Osteoblast (primary cell): ENCODE data around the gene JAZF1. TPM values are rescaled to one million over a fixed set of nuclear protein-coding genes. Genes with fewer than 3 reads are reported as not detected.
A peak's percentile ranks its signal among the peaks of the same experiment; 100 is the strongest.

Experiments used
- DNase-seq: peaks from one replicate; pipeline ENCODE4 v3.0.0; 2011; ENCODE audit warnings: low spot score, mixed read lengths; ENCODE audit not compliant: insufficient read length; ENCODE audit errors: missing footprints
- H2AFZ ChIP-seq: 2 replicates; pipeline ENCODE4 v1.6.0; 2011; ENCODE audit warnings: mild to moderate bottlenecking, low read length
- H3K27ac ChIP-seq: 2 replicates; pipeline ENCODE4 v1.5.1; 2011; ENCODE audit warnings: mild to moderate bottlenecking, low read depth, low read length, moderate library complexity
- H3K27me3 ChIP-seq: 2 replicates; pipeline ENCODE4 v1.6.0; 2012; ENCODE audit warnings: mild to moderate bottlenecking, control low read depth, inconsistent platforms, low read length, moderate library complexity; ENCODE audit not compliant: insufficient read depth
- H3K36me3 ChIP-seq: 2 replicates; pipeline ENCODE4 v1.5.1; 2011; ENCODE audit warnings: mild to moderate bottlenecking, low read length, control low read depth, moderate library complexity; ENCODE audit not compliant: insufficient read depth
- H3K4me1 ChIP-seq: 2 replicates; pipeline ENCODE4 v1.5.1; 2011; ENCODE audit warnings: mild to moderate bottlenecking, low read length, control low read depth, moderate library complexity; ENCODE audit not compliant: insufficient read depth
- H3K4me2 ChIP-seq: 2 replicates; pipeline ENCODE4 v1.6.0; 2011; ENCODE audit warnings: mild to moderate bottlenecking, low read length; ENCODE audit not compliant: insufficient read depth
- H3K4me3 ChIP-seq: fragments of 200-600 bp; sonication (generic); 3 replicates; pipeline ENCODE4 v1.5.1; 2012; ENCODE audit warnings: mild to moderate bottlenecking, low read length, inconsistent platforms; ENCODE audit not compliant: insufficient read depth
- H3K79me2 ChIP-seq: 2 replicates; pipeline ENCODE4 v1.6.0; 2012; ENCODE audit warnings: mild to moderate bottlenecking, low read length, control low read depth, inconsistent platforms; ENCODE audit not compliant: insufficient read depth
- H3K9me3 ChIP-seq: 2 replicates; pipeline ENCODE4 v1.5.1; 2011; ENCODE audit warnings: low read depth, low read length, control low read depth
- H4K20me1 ChIP-seq: 2 replicates; pipeline ENCODE4 v1.6.0; 2012; ENCODE audit warnings: mild to moderate bottlenecking, low read length, control low read depth; ENCODE audit not compliant: insufficient read depth
- CTCF ChIP-seq: IDR thresholded peaks from 2 replicates; pipeline ENCODE4 v1.5.1; 2011; ENCODE audit warnings: mild to moderate bottlenecking, low read depth, low read length, moderate library complexity; ENCODE audit errors: extremely low read depth
- total RNA-seq: library from RNA; depleted of rRNA; stranded (reverse); fragments of >200 nt; gene quantifications from 2 replicates; pipeline ENCODE4 v1.2.3, GENCODE V29; 2012

Gene JAZF1
- total RNA-seq, 1 donor: 15.9 TPM

DNA sequence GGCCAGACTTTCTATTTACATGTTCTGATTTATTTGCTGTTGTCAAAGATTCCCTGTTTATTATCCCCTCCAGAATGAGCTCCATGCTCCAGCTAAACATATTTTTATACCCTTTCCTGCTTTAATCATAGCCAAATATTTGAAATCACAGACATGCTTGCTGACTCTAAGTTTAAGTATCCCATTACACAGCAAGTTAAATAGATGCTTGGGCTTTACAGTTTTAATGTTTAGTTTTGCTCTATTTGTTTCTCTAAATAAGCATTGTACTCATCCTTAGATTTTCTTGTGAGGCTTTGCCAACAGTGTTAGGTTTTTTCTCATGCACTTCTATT, 243.9 kb downstream of the JAZF1 start:
- no peak overlapping the region for H2AFZ ChIP-seq
- peaks cover 7% of the 10 kb centered on the region for H3K4me1 ChIP-seq
- TF ChIP-seq CTCF: no peak
- H3K9me3 ChIP-seq: no peaks in the 10 kb centered on the region
- H3K79me2 ChIP-seq: peaks cover 3% of the 10 kb centered on the region
- H3K4me2 ChIP-seq: no peak overlapping the region
- peaks cover 10% of the 10 kb centered on the region for H4K20me1 ChIP-seq
- H3K4me3 ChIP-seq: no peak overlapping the region
- no peak overlapping the region for H3K27ac ChIP-seq
- no peaks in the 10 kb centered on the region for H3K27me3 ChIP-seq
- DNase-seq: no peak
- no peaks in the 10 kb centered on the region for H3K36me3 ChIP-seq

DNA sequence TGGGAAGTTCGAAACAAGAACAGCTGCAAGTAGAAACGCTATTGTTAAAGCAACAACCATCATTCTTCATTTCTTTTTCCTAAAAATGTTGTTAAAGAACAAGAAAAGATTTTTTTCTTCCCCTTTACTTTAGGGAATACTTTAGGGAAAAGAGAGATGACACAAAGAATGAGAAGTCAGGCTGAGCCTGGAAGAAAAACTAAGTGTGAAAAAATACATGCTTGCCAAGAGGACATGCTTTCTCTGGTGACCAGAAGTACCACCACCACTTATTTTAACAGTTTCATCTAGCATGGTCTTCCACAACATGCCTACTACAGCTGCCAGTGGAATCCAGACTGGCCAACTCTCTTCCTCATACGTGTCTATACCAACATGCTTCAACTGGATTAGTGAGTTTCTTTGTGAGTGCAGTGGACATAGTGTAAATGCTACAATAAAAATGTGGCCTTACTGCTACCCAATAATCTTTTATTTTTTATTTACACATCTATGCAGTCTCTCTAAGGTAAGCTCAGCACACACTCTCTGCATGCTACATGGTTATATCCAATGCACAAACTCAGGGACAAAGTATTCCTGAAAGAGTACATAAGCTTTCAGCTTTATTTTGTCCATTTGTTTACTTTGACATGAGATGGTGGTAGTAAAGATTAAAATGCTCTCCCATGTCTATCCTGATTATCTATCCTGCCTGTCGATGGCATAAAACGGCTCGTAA, 244.4 kb downstream of the JAZF1 start:
- peaks cover 3% of the 10 kb centered on the region for H3K79me2 ChIP-seq
- no peak overlapping the region for H3K4me3 ChIP-seq
- H3K4me2 ChIP-seq: no peak overlapping the region

GRCh38 chr7:27933671-27934565, 246.7 kb downstream of the JAZF1 start:
- no peaks in the 10 kb centered on the region for H3K27me3 ChIP-seq
- peaks cover 3% of the 10 kb centered on the region for H3K79me2 ChIP-seq
- TF ChIP-seq CTCF: peak; percentile 52
- H2AFZ ChIP-seq: no peak overlapping the region
- no peak overlapping the region for H3K4me3 ChIP-seq
- peaks cover 7% of the 10 kb centered on the region for H3K4me1 ChIP-seq
- H3K9me3 ChIP-seq: no peaks in the 10 kb centered on the region
- no peak overlapping the region for H3K27ac ChIP-seq
- H3K36me3 ChIP-seq: no peaks in the 10 kb centered on the region
- H4K20me1 ChIP-seq: peaks cover 4% of the 10 kb centered on the region
- no peak for DNase-seq
- peak overlapping the region; percentile 3 for H3K4me2 ChIP-seq

More for the DNA sequence above, 244.4 kb downstream of the JAZF1 start:
- no peaks in the 10 kb centered on the region for H3K36me3 ChIP-seq
- no peak overlapping the region for H2AFZ ChIP-seq
- no peak overlapping the region for H3K27ac ChIP-seq
- peaks cover 8% of the 10 kb centered on the region for H4K20me1 ChIP-seq
- DNase-seq: no peak
- H3K9me3 ChIP-seq: no peaks in the 10 kb centered on the region
- no peaks in the 10 kb centered on the region for H3K27me3 ChIP-seq
- H3K4me1 ChIP-seq: peaks cover 7% of the 10 kb centered on the region
- TF ChIP-seq CTCF: no peak

GRCh38 chr7:27930910-27931476, 249.6 kb downstream of the JAZF1 start:
- Histone ChIP-seq H3K9me3 (no peaks in the 10 kb centered on the region), H3K79me2 (no peaks in the 10 kb centered on the region)
- no peak for DNase-seq

More at GRCh38 chr7:27930910-27931476, 249.6 kb downstream of the JAZF1 start:
- no peak overlapping the region for H3K4me2 ChIP-seq
- no peaks in the 10 kb centered on the region for H3K36me3 ChIP-seq
- no peaks in the 10 kb centered on the region for H3K27me3 ChIP-seq
- no peak overlapping the region for H3K4me3 ChIP-seq
- no peaks in the 10 kb centered on the region for H3K4me1 ChIP-seq
- no peak overlapping the region for H2AFZ ChIP-seq
- no peak overlapping the region for H3K27ac ChIP-seq
- TF ChIP-seq CTCF: no peak
- peaks cover 3% of the 10 kb centered on the region for H4K20me1 ChIP-seq
